SIG-M5 treated with dmso at 0.1 percent for 504 hours (cell line): Measurements from ENCODE around the gene RIPPLY2.

Experiments used
- DNase-seq: peaks from one replicate; lab custom pipeline; 2025; ENCODE audit not compliant: unreplicated experiment; lab: John Stamatoyannopoulos, UW

The RIPPLY2 gene

DNA sequence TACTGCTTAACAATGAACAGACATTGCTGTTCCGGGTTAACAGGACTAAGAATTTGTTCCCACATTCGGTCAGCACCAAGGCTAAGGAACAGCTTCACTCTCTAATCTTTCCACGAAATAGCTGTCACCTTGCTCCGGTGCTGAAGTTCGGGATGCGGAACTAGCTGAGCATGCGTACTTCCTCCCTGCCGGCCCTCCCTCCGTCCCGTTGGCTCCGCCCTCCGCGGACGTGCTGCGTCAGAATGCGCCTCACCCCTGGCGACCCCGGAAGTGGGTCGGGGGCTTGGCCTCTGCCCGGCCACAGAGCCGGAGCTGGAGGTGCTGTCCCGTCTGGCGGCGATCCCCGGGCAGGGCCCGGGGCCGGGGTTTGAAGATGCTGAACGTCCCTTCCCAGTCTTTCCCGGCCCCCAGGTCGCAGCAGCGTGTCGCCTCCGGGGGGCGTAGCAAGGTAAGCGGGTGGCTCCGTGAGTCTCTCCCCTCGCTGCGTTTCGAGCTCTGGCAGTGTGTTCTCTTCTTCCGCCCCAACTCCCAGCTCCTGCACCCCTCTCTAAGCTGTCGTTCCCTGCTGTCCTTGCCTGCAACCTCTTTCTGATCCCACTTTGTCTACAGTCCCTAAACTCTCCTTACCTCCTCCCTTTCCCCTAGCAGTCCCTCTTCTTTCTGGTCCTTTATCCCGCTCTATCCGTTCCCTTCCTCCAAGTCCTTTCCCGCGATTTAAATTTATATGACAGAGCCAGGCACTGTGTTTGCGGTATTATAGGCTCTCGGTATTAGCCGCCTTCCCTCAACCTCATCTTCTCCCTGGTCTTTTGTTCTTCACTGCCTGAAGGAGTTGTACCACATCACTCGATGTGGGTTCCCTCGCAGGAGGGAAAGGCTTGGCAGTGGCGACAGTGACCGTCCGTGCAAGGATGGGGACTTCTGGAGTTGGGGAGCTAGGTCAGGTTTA, 6.5 kb downstream of the RIPPLY2 start, which contains the start of gene CYB5R4:
Gene CYB5R4, plus strand, starts transcription at position 280 of the 949 bp plus-strand sequence. Its CDS starts 94 bp downstream, at position 374.
- peak; percentile 93 for DNase-seq

DNA sequence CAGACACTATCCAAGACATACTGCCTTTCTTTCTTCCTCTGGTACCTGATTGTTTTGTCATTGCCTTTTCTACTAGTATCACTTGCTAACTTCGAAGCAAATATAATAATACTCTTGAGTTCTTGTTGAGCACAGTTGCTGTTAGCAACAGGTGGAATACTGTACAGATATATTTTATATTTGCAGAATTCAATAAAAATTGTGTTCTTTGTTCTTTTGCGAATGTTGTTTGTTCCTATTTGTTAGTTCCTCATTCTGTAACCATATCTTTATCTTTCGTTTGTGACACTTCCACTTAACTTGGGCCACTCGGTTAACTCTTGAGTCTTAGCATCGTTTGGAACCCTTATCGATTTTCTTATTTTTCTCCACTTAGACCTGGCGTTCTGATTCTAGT, 7.2 kb downstream of the RIPPLY2 start:
- peak; percentile 30 for DNase-seq

DNA sequence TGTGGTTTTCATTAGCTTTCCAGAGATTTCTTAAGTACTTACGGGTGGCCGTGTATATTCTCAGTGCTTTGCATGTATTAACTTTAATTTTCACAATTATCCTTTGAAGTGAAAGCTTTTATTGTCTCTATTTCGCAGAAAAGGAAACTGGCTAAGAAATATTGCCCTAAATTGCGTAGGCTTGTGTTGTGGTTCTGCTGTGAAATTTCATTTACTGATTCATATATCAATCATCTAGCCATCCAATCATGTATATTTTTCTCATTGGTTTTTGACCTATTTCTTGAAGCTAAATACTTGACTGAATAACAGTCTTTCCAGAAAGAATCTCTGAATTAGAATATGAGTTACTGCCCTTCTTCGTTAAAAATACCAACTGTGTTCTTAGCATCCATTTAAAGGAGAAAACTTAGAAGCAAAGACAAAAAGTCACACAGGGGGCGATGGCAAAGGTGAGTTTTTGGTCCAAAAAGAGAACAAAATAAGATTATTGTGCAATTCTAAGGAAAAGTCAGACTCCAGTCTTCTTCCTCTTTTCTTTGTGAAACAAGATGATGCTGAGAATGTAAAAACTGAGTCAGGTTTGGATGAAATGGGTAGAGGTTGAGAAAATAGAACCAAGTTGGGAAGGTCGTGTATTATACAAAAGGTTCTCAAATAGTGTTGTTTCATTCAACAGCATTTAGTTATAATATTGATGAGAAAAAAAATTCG, 7.8 kb downstream of the RIPPLY2 start:
- peak; percentile 62 for DNase-seq

DNA sequence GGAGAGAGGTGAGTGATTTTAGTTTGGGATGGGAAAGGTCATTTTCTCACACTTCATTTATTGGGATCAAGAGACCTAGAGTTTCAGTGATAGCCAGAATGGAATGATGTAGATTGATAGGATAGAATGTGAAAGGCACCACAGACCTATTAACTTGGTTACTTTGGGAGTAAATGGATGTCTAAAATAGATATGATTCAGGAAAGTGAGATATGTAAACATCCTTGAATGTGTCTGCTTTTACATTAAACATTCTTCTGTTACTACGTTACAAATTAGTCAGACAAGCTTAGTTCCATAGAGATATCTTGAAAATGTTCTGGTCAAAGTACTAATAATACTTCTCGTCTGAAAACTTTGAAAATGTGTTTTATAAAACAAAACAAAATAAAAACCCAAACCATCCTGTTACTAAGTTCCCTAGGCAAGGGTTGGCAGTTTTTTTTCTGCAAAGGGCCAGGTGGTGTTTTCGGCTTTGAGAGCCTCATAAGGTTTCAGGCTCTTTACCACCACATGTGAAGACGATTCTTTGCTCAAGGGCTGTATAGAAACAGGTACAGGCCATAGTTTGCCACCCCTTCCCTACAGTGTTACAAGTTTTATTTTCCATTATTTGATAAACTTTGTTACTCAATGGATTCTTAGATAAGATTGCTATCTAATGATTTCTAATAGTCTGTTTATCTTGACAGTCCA, 9.8 kb downstream of the RIPPLY2 start:
- no peak for DNase-seq

DNA sequence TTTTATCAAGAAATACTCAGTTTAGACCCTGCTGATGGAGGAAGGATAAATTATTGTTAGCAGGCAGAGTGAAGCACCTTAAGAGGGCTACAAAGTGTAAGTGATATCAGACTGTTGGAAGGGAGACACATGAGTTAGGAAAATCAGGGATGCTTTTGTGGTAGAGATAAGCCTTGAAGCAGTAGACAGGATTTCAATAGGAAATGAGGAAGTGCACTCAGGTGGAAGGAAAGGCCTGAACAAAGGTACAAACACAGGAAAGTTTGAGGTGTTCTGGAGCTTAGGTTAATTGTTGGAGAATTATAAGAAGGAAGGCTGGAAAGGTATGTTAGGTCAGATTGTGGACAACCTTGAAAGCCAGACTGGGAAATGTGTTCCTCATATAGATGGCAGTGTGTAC, 13.9 kb downstream of the RIPPLY2 start:
- DNase-seq, result no peak

DNA sequence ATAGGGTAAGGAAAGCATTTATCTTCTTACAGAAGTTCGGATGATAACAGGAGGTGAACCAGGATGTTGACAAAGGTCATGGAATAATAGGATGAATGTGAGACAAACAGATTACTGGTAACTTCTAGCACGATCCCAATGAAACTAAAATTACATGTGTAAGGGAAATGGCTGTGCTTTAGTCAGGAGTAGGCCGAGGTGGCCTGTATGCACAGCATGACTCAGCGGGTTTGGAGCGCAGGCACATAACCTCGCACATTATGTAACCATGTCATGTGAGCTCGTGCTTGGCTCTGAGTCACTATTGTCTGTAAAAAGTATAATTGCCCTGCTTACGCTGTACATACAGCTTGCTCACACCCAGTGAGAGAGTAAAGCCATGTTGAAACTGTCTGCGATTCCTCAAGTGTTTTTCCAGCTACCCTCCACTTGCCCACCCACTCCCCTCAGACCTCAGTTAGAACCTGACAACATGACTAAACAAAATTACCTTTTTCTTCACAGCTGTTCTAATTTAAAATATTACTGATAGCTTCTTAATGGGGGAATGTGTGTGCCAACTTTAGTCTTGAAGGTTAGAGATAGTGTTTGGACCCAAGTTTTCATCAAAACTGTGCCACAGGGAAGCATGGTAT, 14.5 kb downstream of the RIPPLY2 start:
- DNase-seq, result peak; percentile 54

DNA sequence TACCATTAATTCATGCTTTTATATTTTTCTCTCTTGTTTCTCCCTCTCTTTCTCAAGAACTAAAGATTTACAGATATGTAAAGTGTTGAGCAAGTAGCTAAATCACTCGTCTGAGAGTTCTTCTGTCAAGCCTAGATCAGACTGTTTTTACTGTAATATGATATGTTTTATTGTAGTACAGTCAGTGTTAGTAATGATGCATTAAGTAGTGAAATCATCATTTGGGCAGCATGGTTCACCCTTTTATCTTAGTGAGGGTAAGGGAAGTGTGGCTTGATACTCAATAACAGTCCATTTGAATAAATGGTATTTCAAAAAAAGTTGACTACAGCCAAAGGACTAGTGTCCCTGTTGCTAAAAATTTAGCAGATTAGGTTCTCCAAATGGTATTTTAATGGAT, 15.5 kb downstream of the RIPPLY2 start:
- no peak for DNase-seq

DNA sequence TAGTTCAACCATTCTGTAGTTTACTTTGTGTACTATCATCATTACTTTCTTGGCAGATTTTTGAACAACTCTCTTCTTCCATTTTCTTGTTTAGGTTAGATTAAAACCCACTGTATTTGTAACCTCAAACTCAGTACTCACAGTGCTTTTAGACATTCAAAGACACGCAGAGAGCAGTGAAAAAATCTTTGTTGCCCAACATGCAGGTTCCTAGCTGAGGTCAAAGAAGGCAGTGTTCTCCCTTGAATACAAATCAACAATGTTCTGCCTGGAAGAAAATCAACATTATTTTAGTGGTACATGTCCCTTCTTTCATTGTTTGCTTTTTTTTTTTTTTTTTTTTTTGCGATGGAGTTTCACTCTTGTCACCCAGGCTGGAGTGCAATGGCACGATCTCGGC, 17.5 kb downstream of the RIPPLY2 start:
- DNase-seq, result no peak

DNA sequence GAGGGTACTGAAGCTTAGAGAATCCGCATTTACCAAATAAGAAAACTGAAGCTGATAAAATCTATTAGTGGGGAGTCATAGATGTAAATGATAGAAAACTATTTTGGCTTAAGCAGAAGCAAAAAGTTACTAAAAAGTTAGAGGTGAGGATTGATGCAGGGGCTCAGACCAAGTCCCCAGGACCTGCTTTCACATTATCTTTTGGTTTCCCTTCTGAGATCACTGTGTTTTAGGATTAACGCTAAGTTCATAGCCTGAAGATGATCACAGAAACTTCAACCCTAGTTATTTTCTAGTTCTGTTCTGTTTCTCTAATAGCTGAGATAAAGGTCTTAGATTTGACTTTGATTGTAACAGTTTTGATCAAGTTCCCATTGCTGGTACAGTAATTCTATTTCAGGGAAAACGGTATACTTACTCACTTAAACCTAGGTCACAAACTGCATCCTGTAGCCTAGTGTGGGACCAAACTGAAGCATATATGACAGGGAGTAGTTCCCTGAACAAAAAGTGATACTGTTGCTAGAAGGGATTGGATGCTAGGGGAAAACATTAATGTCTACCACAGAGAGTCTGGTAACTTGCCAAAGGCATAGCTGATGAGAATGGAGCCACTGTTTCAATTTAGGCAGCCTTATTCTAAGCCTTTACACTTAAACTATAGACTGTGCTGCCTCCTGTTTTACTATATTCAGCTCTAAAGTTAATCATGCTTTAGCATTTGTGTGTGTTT, 19.4 kb downstream of the RIPPLY2 start:
- DNase-seq, result no peak

DNA sequence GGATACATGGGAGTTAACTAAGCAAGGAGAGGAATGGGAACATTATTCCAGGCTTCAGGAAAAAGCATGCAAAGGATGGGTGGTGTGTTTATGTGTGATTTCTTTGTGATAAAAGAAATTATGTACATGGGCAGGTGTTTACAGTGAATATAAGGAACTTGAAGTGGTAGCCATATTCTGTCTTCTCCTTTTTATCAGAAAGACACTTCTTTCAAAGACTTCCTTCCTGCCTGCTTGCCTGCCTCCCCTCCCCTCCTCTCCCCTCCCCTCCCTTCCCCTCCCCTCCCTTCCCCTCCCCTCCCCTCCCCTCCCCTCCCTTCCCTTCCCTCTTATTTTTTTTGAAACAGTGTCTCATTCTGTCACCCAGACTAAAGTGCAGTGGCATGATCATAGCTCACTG, 20.7 kb downstream of the RIPPLY2 start:
- peak; percentile 7 for DNase-seq

DNA sequence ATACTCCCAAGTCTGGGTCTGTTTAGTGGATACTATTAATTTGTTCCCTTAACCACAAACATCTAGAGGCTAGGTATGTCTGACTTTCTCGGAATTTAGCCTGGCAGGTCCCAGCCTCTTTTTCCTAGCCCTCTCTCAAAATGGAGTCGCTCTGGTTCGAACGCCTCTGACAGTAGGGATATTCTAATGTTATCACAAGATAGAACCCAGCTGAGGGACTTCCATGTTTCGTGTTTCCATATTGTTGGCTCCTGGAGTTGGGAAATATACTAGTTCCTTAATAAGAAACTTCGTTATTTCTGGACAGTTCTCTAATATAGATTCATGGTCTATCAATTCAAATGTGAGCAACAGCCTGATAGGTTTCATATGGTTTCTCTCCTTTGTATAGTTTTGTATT, 22.7 kb downstream of the RIPPLY2 start:
- DNase-seq, result no peak

DNA sequence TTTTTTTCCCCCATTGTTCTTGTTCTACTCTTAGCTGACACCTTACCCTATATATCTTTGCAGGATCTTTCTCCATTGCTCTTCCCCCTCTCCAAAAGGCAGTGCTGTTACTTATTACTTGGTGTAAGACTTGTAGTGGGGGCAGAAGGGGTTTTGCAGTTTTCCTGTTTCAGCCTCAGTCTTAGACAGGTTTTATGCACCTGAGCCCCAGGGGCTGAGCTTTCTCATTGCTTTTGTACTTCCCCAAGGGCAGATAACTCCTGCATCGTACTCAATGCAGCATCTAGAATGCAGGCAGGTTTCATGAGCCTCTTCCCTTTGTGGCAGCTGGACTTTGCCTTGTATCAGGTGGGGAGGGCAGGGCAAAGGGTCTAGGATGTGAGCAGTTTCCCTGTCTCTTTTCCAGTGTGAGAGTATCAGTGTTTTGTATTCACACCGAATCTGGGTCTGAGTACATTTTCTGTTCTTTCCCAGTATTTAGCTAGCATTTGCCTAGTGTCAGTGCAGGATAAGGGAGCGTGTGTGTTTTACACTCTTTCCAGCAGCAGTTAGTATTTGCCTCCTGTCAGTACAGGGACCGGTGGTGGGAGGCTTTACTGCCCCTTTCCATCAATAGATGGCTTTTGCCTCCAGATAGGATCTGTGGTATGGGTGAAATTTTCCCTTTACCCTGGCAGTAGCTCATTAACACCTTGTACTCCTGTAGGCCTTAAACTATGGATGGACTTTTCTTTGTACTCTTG, 25.9 kb downstream of the RIPPLY2 start:
- DNase-seq, result no peak

DNA sequence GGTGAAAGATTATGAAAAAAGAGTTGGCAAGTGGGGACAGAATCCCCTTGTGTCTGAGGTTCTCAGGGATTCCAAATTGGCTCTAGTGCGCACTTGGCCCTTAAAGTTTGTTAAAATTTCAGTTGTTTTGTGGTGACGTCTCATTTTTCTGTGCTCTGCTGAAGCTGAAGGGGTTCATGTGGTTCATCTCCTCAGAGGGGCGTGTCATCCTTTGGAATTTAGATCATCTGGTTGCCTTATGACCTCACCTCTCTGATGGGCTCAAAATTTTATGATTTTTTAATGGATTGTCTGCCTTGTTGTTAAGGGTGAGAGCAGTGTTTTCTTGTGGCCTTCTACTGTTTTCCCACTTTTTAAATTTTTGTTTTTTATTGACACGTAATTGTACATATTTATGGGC, 26.6 kb downstream of the RIPPLY2 start:
- DNase-seq, result no peak

DNA sequence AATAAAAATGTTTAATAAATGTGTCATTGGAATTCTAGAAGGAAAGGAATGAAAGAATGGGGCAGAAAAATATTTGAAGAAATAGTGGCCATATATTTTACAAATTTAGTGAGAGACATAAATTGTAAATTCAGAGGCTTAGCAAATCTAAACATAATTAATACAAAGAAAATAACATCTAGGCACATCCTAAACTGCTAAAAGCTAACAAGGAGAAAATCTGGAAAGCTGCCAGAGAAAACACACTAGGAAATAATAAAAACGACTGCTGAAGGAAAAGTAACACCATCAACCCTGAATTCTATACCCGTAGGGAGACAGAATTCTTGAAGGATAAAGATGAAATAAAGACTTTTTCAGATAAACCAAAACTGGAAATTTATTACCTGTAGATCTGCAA, 30.1 kb downstream of the RIPPLY2 start:
- no peak for DNase-seq

DNA sequence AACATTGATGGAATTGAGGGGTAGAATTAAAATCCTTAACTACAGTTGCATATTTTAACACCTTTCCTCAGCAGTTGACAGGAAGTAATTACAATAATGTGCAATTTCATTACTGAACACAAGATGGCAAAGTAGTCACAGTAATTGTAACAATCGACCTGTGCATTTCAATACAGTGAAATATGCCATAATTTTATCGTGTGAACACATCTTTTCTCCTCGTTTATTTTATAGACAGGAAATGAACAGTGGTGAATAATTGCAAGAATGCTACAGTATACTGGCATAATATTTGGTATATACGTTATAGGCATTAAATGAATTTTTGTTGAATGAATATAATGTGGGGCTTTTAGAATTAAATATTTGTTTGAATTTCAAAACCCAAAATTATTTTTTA, 31.4 kb downstream of the RIPPLY2 start:
- peak; percentile 60 for DNase-seq

DNA sequence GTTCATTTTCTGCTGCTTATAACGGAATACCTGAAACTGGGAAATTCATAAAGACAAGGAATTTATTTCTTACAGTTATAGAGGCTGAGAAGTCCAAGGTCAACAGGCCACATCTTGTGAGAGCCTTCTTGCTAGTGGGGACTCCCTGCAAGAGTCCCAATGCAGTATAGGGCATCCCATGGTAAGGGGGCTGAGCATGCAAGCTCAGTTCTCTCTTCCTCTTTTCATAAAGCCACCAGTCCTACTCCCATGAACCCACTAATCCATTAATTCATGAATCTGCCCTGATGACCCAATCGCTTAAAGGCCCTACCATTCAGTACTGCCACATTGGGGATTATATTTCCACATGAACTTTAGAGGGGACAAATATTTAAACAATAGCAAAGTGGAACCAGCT, 32.8 kb downstream of the RIPPLY2 start:
- DNase-seq, result no peak

DNA sequence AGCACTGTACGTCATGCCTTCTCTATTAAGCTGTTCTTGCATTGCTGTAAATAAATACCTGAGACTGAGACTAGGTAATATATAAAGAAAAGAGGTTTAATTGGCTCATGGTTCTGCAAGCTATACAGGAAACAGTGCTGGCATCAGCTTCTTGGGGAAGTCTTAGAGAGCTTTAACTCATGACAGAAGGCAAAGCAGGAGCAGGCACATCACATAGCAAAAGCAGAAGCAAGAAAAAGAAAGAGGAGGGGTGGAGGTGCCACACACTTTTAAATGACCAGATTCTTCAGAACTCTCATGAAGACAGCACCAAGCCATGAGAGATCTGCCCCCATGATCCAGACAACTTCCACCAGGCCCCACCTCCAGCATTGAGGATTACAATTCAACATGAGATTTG, 36.5 kb downstream of the RIPPLY2 start:
- no peak for DNase-seq

DNA sequence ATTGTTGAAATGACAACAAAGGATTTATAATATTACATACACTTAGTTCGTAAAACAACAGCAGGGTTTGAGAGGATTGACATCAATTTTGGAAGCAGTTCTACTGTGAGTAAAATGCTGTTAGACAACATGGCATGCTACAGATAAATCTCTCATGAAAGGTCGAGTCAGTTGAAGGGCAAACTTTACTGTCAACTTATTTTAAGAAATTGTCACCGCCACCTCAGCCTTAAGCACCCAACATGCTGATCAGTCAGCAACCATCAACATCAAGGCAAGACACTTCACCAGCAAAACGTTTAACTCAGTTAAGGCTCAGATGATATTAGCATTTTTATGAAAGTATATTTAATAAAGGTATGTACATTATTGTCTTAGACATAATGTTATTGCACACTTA, 37.4 kb downstream of the RIPPLY2 start:
- DNase-seq, result no peak

DNA sequence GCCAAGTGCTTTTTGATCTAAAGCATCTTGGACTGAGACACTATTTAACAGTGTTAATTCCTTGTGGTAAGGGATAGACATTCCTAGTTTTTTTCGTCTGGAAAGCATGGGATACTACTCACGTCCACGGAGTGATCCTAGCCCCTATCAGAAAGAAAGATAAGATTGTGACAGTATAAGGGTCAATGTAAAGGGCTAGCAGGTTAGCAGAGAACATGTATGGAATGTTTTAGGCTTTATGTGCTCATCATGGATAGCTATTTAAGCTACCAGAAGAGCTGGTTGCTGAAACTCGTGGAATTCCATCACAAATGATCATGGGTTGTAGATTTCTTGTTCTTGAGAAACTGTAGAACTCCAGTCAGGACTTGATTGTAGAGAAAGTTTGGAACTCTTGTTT, 38.4 kb downstream of the RIPPLY2 start:
- no peak for DNase-seq

DNA sequence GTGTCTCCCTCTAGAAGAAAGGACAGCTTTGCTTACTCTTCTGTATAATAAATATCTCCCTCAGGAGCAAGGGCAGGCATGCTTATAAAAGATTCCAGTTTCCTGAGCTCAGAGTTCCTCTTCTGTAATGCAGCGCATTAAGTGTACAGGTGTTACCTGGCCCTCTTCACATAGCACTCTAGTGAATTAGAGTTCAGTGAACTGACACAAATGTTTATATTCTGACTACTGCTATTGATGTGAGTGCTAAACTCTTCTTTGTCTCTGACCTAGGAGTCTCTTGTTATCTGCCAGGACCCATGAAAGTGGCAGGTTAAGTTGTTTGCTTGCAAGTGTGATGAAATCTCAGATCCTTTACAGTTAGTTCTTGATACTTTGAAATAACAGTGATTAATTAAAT, 39.9 kb downstream of the RIPPLY2 start:
- no peak for DNase-seq
